Mesodermal cell (in vitro differentiated cells): Measurements from ENCODE around the gene USP7.
A peak's percentile ranks its signal among the peaks of the same experiment; 100 is the strongest.
"Not testable (repeated sequence)": the region's sequence is repeated elsewhere in the genome, so short reads cannot be mapped to it uniquely, and the experiment has no call there.

Experiments used
- H3K27ac ChIP-seq: 2 replicates; pipeline ENCODE4 v1.7.0; 2013; ENCODE audit warnings: mild to moderate bottlenecking, low read depth, low read length, moderate library complexity; ENCODE audit not compliant: severe bottlenecking
- H3K36me3 ChIP-seq: 2 replicates; pipeline ENCODE4 v1.7.1; 2013; ENCODE audit warnings: mild to moderate bottlenecking, low read length, moderate library complexity; ENCODE audit not compliant: control insufficient read depth, insufficient read depth
- H3K4me1 ChIP-seq: one replicate; pipeline ENCODE4 v1.7.1; 2013; ENCODE audit warnings: mild to moderate bottlenecking, low read length; ENCODE audit not compliant: insufficient read depth, control insufficient read depth, poor library complexity, severe bottlenecking
- H3K4me3 ChIP-seq: 2 replicates; pipeline ENCODE4 v1.7.0; 2013; ENCODE audit warnings: low read length, control low read depth, mild to moderate bottlenecking; ENCODE audit not compliant: insufficient read depth, poor library complexity, severe bottlenecking; ENCODE audit errors: extremely low read depth
- H3K9me3 ChIP-seq: 2 replicates; pipeline ENCODE4 v1.7.1; 2013; ENCODE audit warnings: mild to moderate bottlenecking, low read length, moderate library complexity; ENCODE audit not compliant: control insufficient read depth
- WGBS, 2 experiments: methylation state at CpG; one replicate each; pipeline ENCODE4 v1.1.5; 2013; ENCODE audit warnings: missing lambda C conversion rate in 2 of 2; ENCODE audit not compliant: insufficient coverage in 2 of 2; 5-methylcytosine and 5-hydroxymethylcytosine counted together

USP7 gene

DNA sequence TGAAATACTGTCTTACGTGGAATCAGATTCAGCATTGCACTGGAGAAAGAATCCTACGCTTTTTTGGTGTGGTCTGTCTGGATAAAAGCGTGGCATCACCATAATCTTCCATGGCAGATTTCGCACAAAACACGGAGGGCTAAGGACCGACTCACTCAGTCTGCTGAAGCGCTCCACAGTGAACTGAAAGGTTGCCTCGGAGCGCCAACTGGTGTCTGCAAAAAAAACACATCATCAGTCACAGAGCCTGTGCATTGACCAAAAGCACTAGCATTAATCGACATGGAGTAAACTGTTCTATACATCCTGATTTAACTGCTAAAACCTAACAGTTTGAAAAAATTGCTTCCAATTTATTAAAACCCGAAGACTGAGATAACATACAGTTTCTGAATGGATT lies 40.5 kb downstream of the USP7 start:
- no peaks in the 10 kb centered on the region for H3K9me3 ChIP-seq
- no peak overlapping the region for H3K27ac ChIP-seq
- peaks cover 95% of the 10 kb centered on the region for H3K36me3 ChIP-seq
- no peak overlapping the region for H3K4me3 ChIP-seq
- H3K4me1 ChIP-seq, result peaks cover 3% of the 10 kb centered on the region
- 93% methylated on average over 11 of the region's 11 CpGs for WGBS, 2 experiments

DNA sequence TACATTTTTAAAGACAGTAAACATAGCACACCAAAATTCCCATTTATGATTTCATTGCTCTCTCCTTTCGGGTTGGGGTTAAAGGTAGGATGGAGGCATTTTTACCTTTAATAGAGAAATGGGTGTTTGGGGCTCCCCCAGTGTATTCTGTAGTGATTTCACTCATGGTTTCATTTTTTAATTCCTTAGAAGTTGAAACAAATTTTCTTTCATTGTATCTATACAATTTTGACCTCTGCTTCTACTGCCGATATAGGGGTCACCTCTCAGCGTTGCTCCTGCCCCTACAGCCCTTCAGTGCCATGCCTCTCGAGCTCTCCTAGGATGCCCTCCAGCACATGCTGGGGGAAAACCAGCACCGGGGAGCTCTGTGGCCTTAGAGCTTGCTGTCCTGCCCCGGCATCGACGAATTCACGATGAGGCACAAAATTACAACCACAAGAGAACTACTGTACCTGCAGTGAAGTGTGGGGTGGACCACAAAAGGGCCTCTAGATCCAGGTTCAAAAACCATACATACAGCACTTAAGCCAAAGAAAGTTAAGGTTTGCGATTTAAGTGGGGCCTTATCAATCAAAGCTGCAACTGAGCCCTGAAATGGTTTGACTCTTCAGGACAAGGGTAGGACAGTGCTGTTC lies 42.2 kb downstream of the USP7 start:
- WGBS, 2 experiments, result 93 to 100% methylated on average over 3 to 5 of the region's 10 CpGs
- peaks cover 3% of the 10 kb centered on the region for H3K4me1 ChIP-seq
- H3K4me3 ChIP-seq, result no peak overlapping the region
- H3K27ac ChIP-seq, result no peak overlapping the region
- H3K9me3 ChIP-seq, result no peaks in the 10 kb centered on the region
- H3K36me3 ChIP-seq, result peaks cover 95% of the 10 kb centered on the region

DNA sequence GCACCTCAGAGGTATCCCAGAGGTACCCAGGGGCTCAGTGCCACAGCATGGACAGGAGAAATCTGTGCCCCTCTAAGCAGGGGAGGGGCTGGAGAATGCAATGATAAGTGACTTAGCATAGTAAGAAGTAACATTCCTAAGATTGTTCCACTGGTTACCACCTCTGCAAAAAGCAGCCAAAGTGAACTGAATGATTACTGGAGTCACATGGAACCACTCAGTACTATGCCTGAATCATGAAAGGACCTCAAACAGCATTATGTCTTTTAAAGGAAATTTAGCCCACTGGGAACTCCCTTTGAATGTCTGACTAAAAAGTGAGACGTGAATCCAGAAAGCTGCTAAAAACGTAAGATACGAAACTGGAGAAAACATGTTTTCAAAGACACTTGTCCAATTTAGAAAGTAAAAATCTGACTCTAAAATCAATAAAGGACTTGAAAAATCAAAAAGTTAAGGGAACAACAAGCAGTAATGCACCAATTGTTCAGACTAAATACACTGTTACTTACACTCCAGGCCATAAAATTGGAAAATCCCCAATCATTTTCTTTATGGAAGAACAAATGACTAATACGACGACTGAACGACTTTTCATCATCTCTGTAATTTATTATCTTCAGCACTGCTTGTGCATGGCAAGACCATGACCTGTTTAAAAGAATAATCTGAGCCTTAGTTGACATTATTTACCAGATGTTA lies 42.9 kb downstream of the USP7 start:
- Histone ChIP-seq H3K27ac (peak overlapping the region; percentile 2), H3K4me3 (no peak overlapping the region), H3K9me3 (no peaks in the 10 kb centered on the region), H3K4me1 (peaks cover 3% of the 10 kb centered on the region), H3K36me3 (peaks cover 98% of the 10 kb centered on the region)
- 100% methylated on average over 3 of the region's 6 CpGs for WGBS, 2 experiments

DNA sequence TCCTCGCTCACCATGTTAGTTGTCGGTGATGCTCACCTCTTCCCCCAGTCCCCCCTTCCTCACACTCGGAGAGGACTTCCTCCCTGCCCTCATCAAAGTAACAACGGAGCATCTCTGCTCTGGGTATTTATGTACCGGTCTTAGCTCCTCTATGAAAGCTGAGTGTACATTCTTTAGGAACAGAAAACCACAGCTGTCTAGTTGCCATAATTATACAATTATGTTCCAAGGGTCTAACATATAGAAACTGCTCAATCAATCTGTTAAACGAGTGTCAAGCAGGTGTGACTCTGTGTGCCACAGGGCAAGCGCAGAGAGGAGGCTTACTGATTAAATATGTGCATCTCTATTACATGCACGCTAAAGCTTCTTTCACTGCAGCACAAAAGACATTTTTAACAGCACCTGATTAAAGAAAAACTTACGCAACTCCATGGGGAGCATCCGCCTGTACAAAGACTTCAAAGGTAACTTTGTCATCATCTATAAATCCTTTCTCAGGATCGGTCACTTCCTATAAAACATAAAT lies 43.7 kb downstream of the USP7 start:
- peaks cover 98% of the 10 kb centered on the region for H3K36me3 ChIP-seq
- 98% methylated on average over 6 to 10 of the region's 11 CpGs for WGBS, 2 experiments
- H3K27ac ChIP-seq, result no peak overlapping the region
- H3K9me3 ChIP-seq, result no peaks in the 10 kb centered on the region
- H3K4me1 ChIP-seq, result peaks cover 3% of the 10 kb centered on the region
- no peak overlapping the region for H3K4me3 ChIP-seq

DNA sequence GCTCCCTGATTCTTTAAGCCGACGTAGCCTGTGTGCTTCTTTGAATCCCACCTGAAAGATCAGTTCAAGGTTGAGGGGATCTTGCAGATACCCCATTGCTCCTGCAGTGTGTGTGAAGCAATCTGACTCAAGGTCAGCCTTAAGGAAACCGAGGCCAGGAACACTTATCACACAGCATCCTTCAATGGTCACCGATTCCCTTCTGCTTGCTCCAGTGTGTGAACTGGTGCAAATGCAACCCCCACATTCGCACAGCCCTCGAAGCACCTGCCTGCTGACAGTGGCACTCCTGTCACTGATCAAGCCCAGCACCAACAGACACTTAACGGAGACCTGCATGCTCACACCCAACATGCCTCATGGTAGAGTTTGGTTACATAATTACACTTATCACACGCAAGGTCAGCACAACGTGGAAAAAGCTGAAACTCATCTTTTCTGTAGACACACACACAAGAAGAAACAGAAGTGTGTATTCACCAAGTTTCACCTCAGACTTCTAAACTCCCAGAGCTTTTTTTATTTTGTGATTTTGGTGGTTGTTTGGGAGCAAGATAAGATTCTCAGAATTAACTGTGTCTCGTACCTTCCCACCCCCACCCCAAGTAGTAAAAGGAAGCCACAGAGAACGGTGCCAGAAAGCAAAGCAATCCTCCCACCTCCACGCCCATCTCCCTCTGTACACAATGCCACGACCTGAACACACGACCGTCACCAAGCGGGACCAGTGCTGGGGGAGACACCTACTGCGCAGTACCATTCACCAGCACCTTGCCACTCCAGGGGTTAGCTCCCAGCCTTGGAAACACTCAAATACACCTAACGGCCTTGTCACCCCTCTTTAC lies 44.4 kb downstream of the USP7 start:
- 95 to 96% methylated on average over 8 to 15 of the region's 18 CpGs for WGBS, 2 experiments

DNA sequence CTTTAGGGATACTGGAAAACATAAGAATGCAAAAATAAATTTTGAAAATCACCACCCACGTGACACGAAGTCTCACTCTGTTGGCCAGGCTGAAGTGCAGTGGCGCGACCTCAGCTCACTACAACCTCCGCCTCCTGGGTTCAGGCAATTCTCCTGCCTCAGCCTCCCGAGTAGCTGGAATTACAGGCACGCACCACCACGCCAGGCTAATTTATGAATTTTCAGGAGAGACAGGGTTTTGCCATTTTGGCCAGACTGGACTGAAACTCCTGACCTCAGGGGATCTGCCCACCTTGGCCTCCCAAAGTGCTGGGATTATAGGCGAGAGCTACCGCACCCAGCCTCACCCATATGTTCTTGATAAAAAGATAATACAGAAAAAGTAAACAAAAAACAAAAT lies 46.4 kb downstream of the USP7 start:
- H3K36me3 ChIP-seq, result peaks cover 99% of the 10 kb centered on the region
- WGBS, 2 experiments, result 88 to 99% methylated on average over 8 of the region's 10 CpGs
- H3K9me3 ChIP-seq, H3K27ac ChIP-seq, H3K4me3 ChIP-seq, H3K4me1 ChIP-seq: not testable (repeated sequence)

More for the DNA sequence above, 44.4 kb downstream of the USP7 start:
- Histone ChIP-seq H3K27ac (no peak overlapping the region), H3K4me1 (peaks cover 3% of the 10 kb centered on the region), H3K9me3 (no peaks in the 10 kb centered on the region), H3K36me3 (peaks cover 98% of the 10 kb centered on the region), H3K4me3 (no peak overlapping the region)

DNA sequence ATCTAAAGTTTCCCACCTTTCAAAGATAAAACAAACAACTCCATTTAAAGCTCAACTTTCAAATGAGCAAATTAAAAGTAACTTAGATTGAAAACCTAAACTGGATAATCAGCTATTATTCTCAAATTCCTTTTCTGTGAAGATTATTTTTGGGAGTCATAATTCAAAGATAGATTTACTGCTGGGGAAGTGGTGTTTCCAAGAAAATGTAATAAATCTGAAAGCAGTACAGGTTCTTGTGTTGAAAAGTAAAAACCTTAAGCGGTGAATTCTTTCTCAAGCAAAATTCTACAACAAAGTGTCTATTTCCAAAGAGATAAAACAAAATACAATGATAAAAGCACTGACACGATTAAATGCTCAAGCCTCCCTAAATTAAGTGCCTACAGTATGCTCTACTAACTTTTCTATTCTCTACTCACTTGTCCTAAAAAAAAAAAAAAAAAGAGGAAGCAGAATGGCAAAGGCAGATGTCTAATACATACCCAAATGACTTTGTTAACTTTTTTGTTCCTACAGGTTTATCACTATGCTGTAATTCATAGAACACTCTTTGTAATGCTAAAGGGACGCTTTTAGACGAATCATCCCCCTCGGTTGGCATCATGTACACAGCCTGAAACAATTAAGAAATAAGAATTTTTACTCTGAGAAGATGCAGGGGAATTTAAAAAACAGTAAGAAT lies 47.0 kb downstream of the USP7 start:
- WGBS, 2 experiments, result 88 to 89% methylated on average over 1 to 2 of the region's 5 CpGs
- Histone ChIP-seq H3K4me3 (no peak overlapping the region), H3K27ac (no peak overlapping the region), H3K36me3 (peaks cover 99% of the 10 kb centered on the region), H3K4me1 (peaks cover 3% of the 10 kb centered on the region), H3K9me3 (no peaks in the 10 kb centered on the region)

DNA sequence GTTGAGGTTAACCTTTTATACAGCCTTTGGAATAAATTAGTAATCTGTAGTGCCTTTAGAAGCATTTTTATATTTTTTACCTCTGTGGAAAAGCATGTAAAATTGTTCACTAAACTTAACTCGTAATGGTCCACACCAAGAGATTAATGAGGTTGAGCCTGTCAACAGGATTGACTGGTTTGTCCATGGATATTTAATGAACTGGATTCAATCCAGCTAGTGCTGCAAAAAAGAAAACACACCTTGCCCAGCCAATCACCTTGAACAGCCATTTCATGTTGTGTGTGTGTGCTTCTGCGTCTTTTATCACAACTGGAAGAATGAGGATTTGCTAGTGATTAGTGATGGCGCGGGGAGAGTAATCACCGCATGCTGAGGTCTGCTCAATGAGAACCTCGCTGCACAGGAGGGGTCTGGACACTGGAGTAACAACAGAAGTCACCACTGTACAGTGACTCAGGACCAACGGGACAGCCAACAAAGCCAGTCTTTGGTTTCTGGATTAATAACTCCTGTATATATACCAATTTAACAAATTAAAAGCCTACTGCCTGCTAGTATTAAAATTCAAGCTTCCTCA lies 47.9 kb downstream of the USP7 start:
- Histone ChIP-seq H3K27ac (no peak overlapping the region), H3K36me3 (peaks cover 99% of the 10 kb centered on the region), H3K4me1 (no peaks in the 10 kb centered on the region), H3K9me3 (no peaks in the 10 kb centered on the region), H3K4me3 (no peak overlapping the region)
- WGBS, 2 experiments, result 93 to 100% methylated on average over 5 to 6 of the region's 7 CpGs

DNA sequence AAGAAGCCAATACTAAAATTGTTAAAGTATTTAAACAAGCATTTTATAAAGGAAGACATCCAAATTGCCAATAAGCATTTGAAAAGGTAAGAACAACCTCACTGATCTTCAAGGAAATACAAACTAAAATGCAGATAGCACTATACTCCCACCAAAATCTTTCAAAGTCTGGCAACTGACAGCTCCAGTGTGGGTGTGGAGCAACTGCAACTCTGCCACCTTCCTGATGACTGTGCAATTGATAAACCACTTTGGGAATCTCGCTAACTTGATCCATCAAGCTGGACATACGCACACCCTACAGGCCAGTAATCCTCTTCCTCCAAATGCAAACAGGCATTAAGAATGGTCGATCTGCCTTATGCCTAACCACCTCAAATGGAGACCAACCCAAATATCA lies 49.6 kb downstream of the USP7 start:
- Histone ChIP-seq H3K4me1 (no peaks in the 10 kb centered on the region), H3K9me3 (no peaks in the 10 kb centered on the region), H3K36me3 (peaks cover 98% of the 10 kb centered on the region), H3K4me3 (no peak overlapping the region), H3K27ac (no peak overlapping the region)
- whole genome bisulfite sequencing, 2 experiments, result 90% methylated on average over 2 of the region's 3 CpGs; no CpG with 5 or more reads in 1 of the 2 experiments

DNA sequence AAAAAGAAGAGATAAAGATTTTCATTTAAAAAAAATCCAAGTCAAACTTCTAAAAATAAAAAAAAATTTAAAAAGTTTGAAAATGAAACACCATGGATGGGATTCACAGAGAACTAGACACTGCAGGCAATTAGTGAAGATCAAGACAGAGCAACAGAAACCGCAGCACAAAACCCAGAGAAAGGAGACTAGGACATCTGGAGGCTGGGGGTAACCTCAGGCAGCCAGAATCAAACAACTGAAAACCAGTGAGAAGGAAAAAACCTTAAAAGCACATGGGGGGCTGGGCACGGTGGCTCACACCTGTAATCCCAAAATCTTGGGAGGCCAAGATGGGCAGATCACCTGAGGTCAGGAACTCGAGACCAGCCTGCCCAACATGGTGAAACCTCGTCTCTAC lies 50.9 kb downstream of the USP7 start:
- no peaks in the 10 kb centered on the region for H3K9me3 ChIP-seq
- no peak overlapping the region for H3K4me3 ChIP-seq
- H3K4me1 ChIP-seq, result no peaks in the 10 kb centered on the region
- 95 to 97% methylated on average over 4 of the region's 4 CpGs for WGBS, 2 experiments
- peaks cover 98% of the 10 kb centered on the region for H3K36me3 ChIP-seq
- H3K27ac ChIP-seq, result no peak overlapping the region
